Keratinocyte (primary cell): Measurements from ENCODE around the gene TFCP2L1. TPM values are rescaled to one million over a fixed set of nuclear protein-coding genes. Genes with fewer than 3 reads are reported as not detected.

Experiments used
- DNase-seq: peaks from one replicate; pipeline ENCODE4 v3.0.0-alpha.2; 2011; ENCODE audit warnings: low read depth, missing footprints, low spot score
- FAIRE-seq: peaks from 2 replicates; lab custom pipeline; 2011; peaks lifted over from hg19 to GRCh38; lab: Jason Lieb, UNC
- H2AFZ ChIP-seq: 2 replicates; pipeline ENCODE4 v1.6.0; 2012; ENCODE audit warnings: low read length, control low read depth, inconsistent platforms; ENCODE audit not compliant: control insufficient read depth
- H3K27ac ChIP-seq: 2 replicates; pipeline ENCODE4 v1.5.1; 2011; ENCODE audit warnings: low read length; ENCODE audit not compliant: control insufficient read depth, insufficient read depth
- H3K27me3 ChIP-seq: 3 replicates; pipeline ENCODE4 v1.6.0; 2011; ENCODE audit warnings: low read length; ENCODE audit not compliant: control insufficient read depth, insufficient read depth; ENCODE audit errors: extremely low read depth
- H3K36me3 ChIP-seq, 2 experiments: 2 replicates in 1 of 2; 3 replicates in 1 of 2; pipeline ENCODE4 v1.5.1; 2011; ENCODE audit warnings: low read length in 2 of 2, mild to moderate bottlenecking in 1 of 2; ENCODE audit not compliant: control insufficient read depth in 2 of 2, insufficient read depth in 2 of 2; ENCODE audit errors: extremely low read depth in 1 of 2
- H3K4me1 ChIP-seq: 3 replicates; pipeline ENCODE4 v1.5.1; 2011; ENCODE audit warnings: low read length; ENCODE audit not compliant: control insufficient read depth, insufficient read depth; ENCODE audit errors: extremely low read depth
- H3K4me2 ChIP-seq: 3 replicates; pipeline ENCODE4 v1.6.0; 2011; ENCODE audit warnings: low read depth, low read length; ENCODE audit not compliant: control insufficient read depth, insufficient read depth; ENCODE audit errors: extremely low read depth
- H3K4me3 ChIP-seq, 3 experiments: fragments of 200-600 bp in 1 of 3; sonication (generic) in 1 of 3; 2 replicates in 2 of 3; 3 replicates in 1 of 3; pipeline ENCODE4 v1.5.1; 2011 to 2016; ENCODE audit warnings: low read length in 3 of 3, mild to moderate bottlenecking in 3 of 3, control low read depth in 2 of 3, inconsistent platforms in 1 of 3, low read depth in 1 of 3, mixed read lengths in 1 of 3, mixed run types in 1 of 3, moderate library complexity in 1 of 3; ENCODE audit not compliant: control insufficient read depth in 2 of 3, insufficient read depth in 2 of 3; ENCODE audit errors: extremely low read depth in 1 of 3
- H3K79me2 ChIP-seq: 2 replicates; pipeline ENCODE4 v1.6.0; 2012; ENCODE audit warnings: low read length; ENCODE audit not compliant: control insufficient read depth, insufficient read depth
- H3K9ac ChIP-seq: 3 replicates; pipeline ENCODE4 v1.6.0; 2011; ENCODE audit warnings: low read length; ENCODE audit not compliant: control insufficient read depth, insufficient read depth; ENCODE audit errors: extremely low read depth
- H3K9me1 ChIP-seq: 3 replicates; pipeline ENCODE4 v1.6.0; 2011; ENCODE audit warnings: low read length; ENCODE audit not compliant: control insufficient read depth, insufficient read depth; ENCODE audit errors: extremely low read depth
- H3K9me3 ChIP-seq: 2 replicates; pipeline ENCODE4 v1.5.1; 2012; ENCODE audit warnings: low read depth, low read length; ENCODE audit not compliant: control insufficient read depth
- H4K20me1 ChIP-seq: 3 replicates; pipeline ENCODE4 v1.6.0; 2011; ENCODE audit warnings: low read length; ENCODE audit not compliant: control insufficient read depth, insufficient read depth; ENCODE audit errors: extremely low read depth
- EZH2 ChIP-seq: IDR thresholded peaks from one replicate; pipeline ENCODE4 v1.6.1; 2012; ENCODE audit warnings: inconsistent platforms, mild to moderate bottlenecking, low read length, moderate library complexity
- dilution Hi-C: fragments of 300-500 bp; cut with MboI; formaldehyde crosslinking; loops from one replicate; pipeline ENCODE4 v1.7.0; 2020; ENCODE audit warnings: low sequenced_read_pairs; ENCODE audit not compliant: extremely low pct_ligation_motif_present
- polyA plus RNA-seq, 5 experiments: library from polyadenylated mRNA; depleted of rRNA in 3 of 5; stranded (reverse) in 3 of 5; stranded (forward) in 1 of 5; unstranded in 1 of 5; fragments of >200 nt; gene quantifications; 1 replicate in 1 of 5; 2 replicates in 3 of 5; 3 replicates in 1 of 5; pipeline versions ENCODE4 v1.2.1 to v1.2.3, GENCODE V29; 2011 to 2012; ENCODE audit warnings: missing spikeins in 2 of 5, low read depth in 1 of 5, low replicate concordance in 1 of 5
- TF ChIP-seq, protein P1 (sequence below), 3 experiments: IDR thresholded peaks in 1 of 3; conservative IDR thresholded peaks in 1 of 3; optimal IDR thresholded peaks in 1 of 3; 2 replicates in 2 of 3; 3 replicates in 1 of 3; pipeline versions ENCODE3 to v1.5.1; 2011; ENCODE audit warnings: low read length in 3 of 3, mild to moderate bottlenecking in 3 of 3, moderate library complexity in 2 of 3, control low read depth in 1 of 3, inconsistent platforms in 1 of 3; ENCODE audit not compliant: insufficient read depth in 2 of 3; ENCODE audit errors: extremely low read depth in 1 of 3

TFCP2L1 gene
- polyA plus RNA-seq, 1 donor (not counting 4 experiments of a cell fraction or from before 2014, with no cell fraction given) = 29.4 TPM

DNA sequence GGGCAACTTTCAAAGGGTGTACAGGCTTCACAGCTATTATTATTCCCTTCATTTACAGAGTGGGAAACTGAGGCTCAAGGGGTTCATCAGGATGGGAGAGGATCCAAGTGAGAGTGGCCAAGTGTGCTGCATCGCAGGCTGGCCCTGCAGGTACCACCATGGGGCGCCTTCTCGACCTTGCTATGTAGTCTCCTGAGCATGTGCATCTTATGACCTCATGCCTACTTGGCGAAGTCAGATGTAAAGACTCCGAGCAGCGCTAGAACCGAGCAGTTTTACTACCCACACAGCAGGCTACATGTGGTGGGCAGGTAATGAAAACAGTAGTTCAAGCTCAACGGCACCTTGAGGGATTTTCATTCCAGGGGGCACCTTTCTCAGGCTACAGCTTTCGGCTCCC lies 42.0 kb downstream of the TFCP2L1 start:
- peaks cover 27 to 50% of the 10 kb centered on the region in 2 experiments for H3K36me3 ChIP-seq
- dilution Hi-C loops = no loop called here

DNA sequence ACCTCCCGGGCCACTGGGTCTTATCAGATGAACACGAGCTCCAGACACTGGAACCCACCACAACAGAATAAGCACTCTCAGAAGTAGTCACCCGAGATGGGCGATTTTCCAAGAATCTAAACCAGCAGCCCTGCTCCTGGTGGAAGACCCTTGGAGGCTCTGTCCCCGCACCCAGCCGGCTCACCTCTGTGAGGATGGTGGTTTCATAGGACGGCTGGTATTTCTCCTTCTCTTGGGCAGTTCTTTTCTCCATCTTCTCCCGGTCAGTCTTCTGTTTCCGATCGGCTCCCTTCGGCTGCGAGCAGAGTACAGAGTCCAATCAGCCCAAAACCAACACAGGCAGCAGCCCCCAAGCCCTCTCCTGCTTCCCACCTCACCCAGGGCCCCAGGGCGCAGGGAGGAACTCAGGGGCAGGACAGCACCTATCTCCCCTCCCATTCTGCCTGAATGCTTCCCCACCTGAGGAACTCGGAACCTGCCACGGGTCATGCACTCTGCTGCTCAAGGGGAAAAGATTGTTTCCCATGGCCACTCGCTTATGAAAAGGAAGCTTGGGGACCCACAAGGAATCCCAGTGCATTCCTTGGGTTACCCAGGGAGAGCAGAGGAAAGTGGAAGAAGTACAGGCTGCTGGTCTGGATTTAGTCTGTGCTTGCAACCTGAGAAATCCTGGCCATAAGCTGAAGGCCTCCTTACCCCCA lies 42.7 kb downstream of the TFCP2L1 start:
- H3K4me1 ChIP-seq = no peaks in the 10 kb centered on the region
- H2AFZ ChIP-seq = no peak overlapping the region
- peaks cover 29 to 52% of the 10 kb centered on the region in 2 experiments for H3K36me3 ChIP-seq
- FAIRE-seq = no peak
- no peak for DNase-seq
- H3K79me2 ChIP-seq = no peaks in the 10 kb centered on the region
- no peak overlapping the region for H3K9ac ChIP-seq
- no peaks in the 10 kb centered on the region for H3K9me1 ChIP-seq
- no peak overlapping the region for H3K4me2 ChIP-seq
- no peak overlapping the region for H3K4me3 ChIP-seq
- no peak for TF ChIP-seq EZH2
- TF ChIP-seq, protein P1, sequence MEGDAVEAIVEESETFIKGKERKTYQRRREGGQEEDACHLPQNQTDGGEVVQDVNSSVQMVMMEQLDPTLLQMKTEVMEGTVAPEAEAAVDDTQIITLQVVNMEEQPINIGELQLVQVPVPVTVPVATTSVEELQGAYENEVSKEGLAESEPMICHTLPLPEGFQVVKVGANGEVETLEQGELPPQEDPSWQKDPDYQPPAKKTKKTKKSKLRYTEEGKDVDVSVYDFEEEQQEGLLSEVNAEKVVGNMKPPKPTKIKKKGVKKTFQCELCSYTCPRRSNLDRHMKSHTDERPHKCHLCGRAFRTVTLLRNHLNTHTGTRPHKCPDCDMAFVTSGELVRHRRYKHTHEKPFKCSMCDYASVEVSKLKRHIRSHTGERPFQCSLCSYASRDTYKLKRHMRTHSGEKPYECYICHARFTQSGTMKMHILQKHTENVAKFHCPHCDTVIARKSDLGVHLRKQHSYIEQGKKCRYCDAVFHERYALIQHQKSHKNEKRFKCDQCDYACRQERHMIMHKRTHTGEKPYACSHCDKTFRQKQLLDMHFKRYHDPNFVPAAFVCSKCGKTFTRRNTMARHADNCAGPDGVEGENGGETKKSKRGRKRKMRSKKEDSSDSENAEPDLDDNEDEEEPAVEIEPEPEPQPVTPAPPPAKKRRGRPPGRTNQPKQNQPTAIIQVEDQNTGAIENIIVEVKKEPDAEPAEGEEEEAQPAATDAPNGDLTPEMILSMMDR (optimal IDR thresholded peaks at IDR 0.05 in 1 of 3, IDR thresholded peaks at IDR 0.05 in 1 of 3, conservative IDR thresholded peaks at IDR 0.05 in 1 of 3; ENCODE audit: extremely low read depth in 1 of 3, insufficient read depth in 2 of 3, low read length in 3 of 3) = no peak
- no peaks in the 10 kb centered on the region for H3K9me3 ChIP-seq
- dilution Hi-C loops = no loop called here
- no peaks in the 10 kb centered on the region for H4K20me1 ChIP-seq
- no peak overlapping the region for H3K27ac ChIP-seq
- H3K27me3 ChIP-seq = no peaks in the 10 kb centered on the region

More for the DNA sequence above, 42.0 kb downstream of the TFCP2L1 start:
- Histone ChIP-seq H3K27ac (no peak overlapping the region), H3K79me2 (no peaks in the 10 kb centered on the region), H3K4me3 (no peak overlapping the region), H3K9ac (no peak overlapping the region), H3K9me1 (no peaks in the 10 kb centered on the region), H4K20me1 (no peaks in the 10 kb centered on the region), H3K4me1 (no peaks in the 10 kb centered on the region), H2AFZ (no peak overlapping the region), H3K4me2 (no peak overlapping the region), H3K27me3 (no peaks in the 10 kb centered on the region), H3K9me3 (no peaks in the 10 kb centered on the region)
- DNase-seq (no peak), FAIRE-seq (no peak)
- TF ChIP-seq, protein P1 (optimal IDR thresholded peaks at IDR 0.05 in 1 of 3, IDR thresholded peaks at IDR 0.05 in 1 of 3, conservative IDR thresholded peaks at IDR 0.05 in 1 of 3; ENCODE audit: extremely low read depth in 1 of 3, insufficient read depth in 2 of 3, low read length in 3 of 3) = no peak
- TF ChIP-seq EZH2 = no peak
